Smooth muscle cell (in vitro differentiated cells): ENCODE data around the gene ATP2A3. TPM values are rescaled to one million over a fixed set of nuclear protein-coding genes. Genes with fewer than 3 reads are reported as not detected.

Experiments used
- DNase-seq: peaks from one replicate; lab custom pipeline; 2025; ENCODE audit not compliant: unreplicated experiment; lab: John Stamatoyannopoulos, UW
- H2AFZ ChIP-seq: fragments of 200-600 bp; sonication (generic); 2 replicates; pipeline ENCODE4 v1.6.0; 2016; ENCODE audit warnings: antibody characterized with exemption, low read depth, mild to moderate bottlenecking
- H3F3A ChIP-seq: fragments of 200-600 bp; sonication (generic); 2 replicates; pipeline ENCODE4 v1.6.0; 2017; ENCODE audit warnings: antibody characterized with exemption, low read depth
- H3K27ac ChIP-seq: fragments of 200-600 bp; sonication (generic); 2 replicates; pipeline ENCODE4 v1.5.1; 2016; ENCODE audit warnings: low read depth, mild to moderate bottlenecking
- H3K27me3 ChIP-seq: fragments of 200-600 bp; sonication (generic); 2 replicates; pipeline ENCODE4 v1.6.1; 2016; ENCODE audit warnings: low read depth, mild to moderate bottlenecking
- H3K36me3 ChIP-seq: fragments of 200-600 bp; sonication (generic); 2 replicates; pipeline ENCODE4 v1.5.1; 2016; ENCODE audit warnings: low read depth
- H3K4me1 ChIP-seq: fragments of 200-600 bp; sonication (generic); 2 replicates; pipeline ENCODE4 v1.5.1; 2016; ENCODE audit warnings: low read depth
- H3K4me2 ChIP-seq: fragments of 200-600 bp; sonication (generic); 2 replicates; pipeline ENCODE4 v1.6.0; 2016; ENCODE audit warnings: mild to moderate bottlenecking
- H3K4me3 ChIP-seq: fragments of 200-600 bp; sonication (generic); 2 replicates; pipeline ENCODE4 v1.5.1; 2016; ENCODE audit warnings: mild to moderate bottlenecking
- H3K79me2 ChIP-seq: fragments of 200-600 bp; sonication (generic); 2 replicates; pipeline ENCODE4 v1.6.0; 2016; ENCODE audit warnings: low read depth, mild to moderate bottlenecking
- H3K9ac ChIP-seq: fragments of 200-600 bp; sonication (generic); 2 replicates; pipeline ENCODE4 v1.6.0; 2016; ENCODE audit warnings: low read depth
- H3K9me3 ChIP-seq: fragments of 200-600 bp; sonication (generic); replicated peaks from 2 replicates; pipeline ENCODE4 v1.5.1; 2016; ENCODE audit warnings: low read depth
- H4K20me1 ChIP-seq: fragments of 200-600 bp; sonication (generic); 2 replicates; pipeline ENCODE4 v1.6.0; 2016; ENCODE audit warnings: low read depth
- CTCF ChIP-seq: fragments of 200-600 bp; sonication (generic); IDR thresholded peaks from 2 replicates; pipeline ENCODE4 v1.5.1; 2017; ENCODE audit warnings: borderline replicate concordance, mild to moderate bottlenecking, antibody characterized with exemption; ENCODE audit not compliant: insufficient read depth, poor library complexity, severe bottlenecking
- WGBS: methylation state at CpG from one replicate; pipeline ENCODE4 v1.1.7; 2016; ENCODE audit warnings: low lambda C conversion rate; 5-methylcytosine and 5-hydroxymethylcytosine counted together
- polyA plus RNA-seq: library from polyadenylated mRNA; unstranded; fragments of >200 nt; fragmentation: Nextera tagmentation; extraction: Ambion mirVana; gene quantifications from 2 replicates; pipeline ENCODE4 v1.2.1, GENCODE V29; 2016
- total RNA-seq: library from RNA; depleted of rRNA; stranded (reverse); fragments of >200 nt; gene quantifications from 2 replicates; pipeline ENCODE4 v1.2.3, GENCODE V29; 2014

The ATP2A3 gene
- total and polyA plus RNA-seq, 2 experiments from 2014 or later = 4.2 to 7.8 TPM

DNA sequence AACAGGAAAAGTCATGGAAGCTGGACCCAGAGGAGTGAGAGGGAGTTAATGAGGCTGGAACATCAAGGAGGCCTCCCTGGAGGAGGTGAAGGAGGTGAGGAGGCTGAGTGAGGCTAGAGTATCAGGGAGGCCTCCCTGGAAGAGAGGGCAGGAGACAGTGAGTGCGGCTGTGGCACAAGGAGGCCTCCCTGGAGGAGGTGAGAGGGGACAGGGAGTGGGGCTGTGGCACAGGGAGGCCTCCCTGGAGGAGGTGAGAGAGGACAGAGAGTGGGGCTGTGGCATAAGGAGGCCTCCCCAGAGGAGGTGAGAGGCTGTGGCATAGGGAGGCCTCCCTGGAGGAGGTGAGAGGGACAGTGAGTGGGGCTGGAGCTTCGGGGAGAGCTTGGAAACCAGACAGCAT, 76.8 kb downstream of the ATP2A3 start:
- no peak overlapping the region for H3K4me2 ChIP-seq
- H3K27ac ChIP-seq = peak overlapping the region; percentile 99
- no peaks in the 10 kb centered on the region for H3K27me3 ChIP-seq
- peak overlapping the region; percentile 73 for H3K9ac ChIP-seq
- H3K4me3 ChIP-seq = no peak overlapping the region
- no peaks in the 10 kb centered on the region for H3K36me3 ChIP-seq
- peaks cover 28% of the 10 kb centered on the region for H3K4me1 ChIP-seq
- H2AFZ ChIP-seq = no peak overlapping the region
- no peaks in the 10 kb centered on the region for H3K9me3 ChIP-seq
- no peak for DNase-seq
- TF ChIP-seq CTCF = no peak
- peaks cover 7% of the 10 kb centered on the region for H4K20me1 ChIP-seq
- peaks cover 20% of the 10 kb centered on the region for H3F3A ChIP-seq
- 100% methylated on average over 1 of the region's 2 CpGs for WGBS
- H3K79me2 ChIP-seq = peaks cover 8% of the 10 kb centered on the region

DNA sequence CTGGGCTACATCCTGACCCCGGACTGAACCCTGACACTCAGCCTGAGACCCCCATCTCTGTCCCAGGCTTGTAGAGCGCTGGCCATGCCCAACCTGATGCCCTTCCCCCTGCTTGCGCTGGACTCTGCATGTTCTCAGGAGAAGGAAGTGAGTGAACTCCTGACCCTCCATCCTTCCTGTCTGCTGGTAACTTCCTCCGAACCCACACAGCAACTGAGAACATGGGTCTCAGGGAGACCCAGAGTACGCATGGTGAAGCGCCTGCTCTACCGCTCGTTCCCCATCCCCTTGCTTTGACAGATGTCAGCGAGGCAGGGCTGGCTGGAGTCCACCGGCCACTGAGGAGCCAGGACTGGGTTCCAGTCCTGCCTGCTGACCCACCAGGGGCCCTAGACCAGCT, 77.5 kb downstream of the ATP2A3 start:
- Histone ChIP-seq H4K20me1 (peaks cover 7% of the 10 kb centered on the region), H3K36me3 (no peaks in the 10 kb centered on the region), H3K9ac (peak overlapping the region; percentile 73), H3K4me3 (no peak overlapping the region), H3K79me2 (peaks cover 8% of the 10 kb centered on the region), H3K9me3 (no peaks in the 10 kb centered on the region), H3F3A (peaks cover 19% of the 10 kb centered on the region), H3K4me2 (no peak overlapping the region), H3K27ac (peak overlapping the region; percentile 99), H3K27me3 (no peaks in the 10 kb centered on the region), H2AFZ (no peak overlapping the region), H3K4me1 (peaks cover 27% of the 10 kb centered on the region)
- TF ChIP-seq CTCF = no peak
- 93% methylated on average over 10 of the region's 10 CpGs for WGBS
- no peak for DNase-seq

DNA sequence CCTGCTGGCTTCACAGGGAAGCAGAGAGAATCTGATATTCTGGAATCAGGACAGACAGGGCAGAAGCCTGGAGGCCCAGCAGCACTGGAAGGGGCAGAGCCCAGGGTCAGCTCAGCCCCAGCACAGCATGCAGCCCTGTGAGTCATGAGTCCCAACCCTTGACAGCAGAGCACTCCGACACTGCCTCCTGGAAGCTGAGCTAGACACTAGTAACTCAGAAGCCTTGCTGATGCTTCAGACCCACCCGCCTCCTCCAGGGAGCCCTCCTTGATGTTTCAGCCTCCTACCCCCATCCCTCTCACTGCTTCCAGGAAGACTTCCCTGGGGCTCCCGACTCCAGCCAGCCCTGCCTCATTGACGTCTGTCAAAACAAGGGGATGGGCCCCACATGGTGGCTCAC, 78.3 kb downstream of the ATP2A3 start:
- Histone ChIP-seq H3K36me3 (no peaks in the 10 kb centered on the region), H3K4me3 (no peak overlapping the region), H3K27me3 (no peaks in the 10 kb centered on the region), H3K79me2 (peaks cover 8% of the 10 kb centered on the region), H3F3A (peaks cover 16% of the 10 kb centered on the region), H3K9ac (no peak overlapping the region), H3K9me3 (no peaks in the 10 kb centered on the region), H3K4me2 (peak overlapping the region; percentile 23), H4K20me1 (peaks cover 3% of the 10 kb centered on the region), H2AFZ (no peak overlapping the region), H3K27ac (peak overlapping the region; percentile 66), H3K4me1 (peaks cover 19% of the 10 kb centered on the region)
- 56% methylated on average over 4 of the region's 4 CpGs for WGBS
- TF ChIP-seq CTCF = no peak
- peak; percentile 22 for DNase-seq

GRCh38 chr17:3885271-3885670, 79.0 kb downstream of the ATP2A3 start:
- no peak for TF ChIP-seq CTCF
- Histone ChIP-seq H3F3A (peaks cover 23% of the 10 kb centered on the region), H3K27ac (peak overlapping the region; percentile 66), H3K9ac (no peak overlapping the region), H3K27me3 (no peaks in the 10 kb centered on the region), H3K4me2 (peak overlapping the region; percentile 23), H4K20me1 (no peaks in the 10 kb centered on the region), H3K36me3 (no peaks in the 10 kb centered on the region), H3K9me3 (no peaks in the 10 kb centered on the region), H3K4me3 (no peak overlapping the region), H2AFZ (no peak overlapping the region), H3K4me1 (peaks cover 15% of the 10 kb centered on the region), H3K79me2 (peaks cover 8% of the 10 kb centered on the region)
- 91% methylated on average over 14 of the region's 14 CpGs for WGBS
- no peak for DNase-seq
